Measurements from ENCODE around the gene VPS35L. TPM values are rescaled to one million over a fixed set of nuclear protein-coding genes. Genes with fewer than 3 reads are reported as not detected.
A peak's percentile ranks its signal among the peaks of the same experiment; 100 is the strongest.
"Not testable (repeated sequence)": the region's sequence is repeated elsewhere in the genome, so short reads cannot be mapped to it uniquely, and the experiment has no call there.

Gene VPS35L
- polyA plus RNA-seq, 5 donors, result 50.5 to 56.9 (median 55.9) TPM

GRCh38 chr16:19710991-19711545, 155.6 kb downstream of the VPS35L start:
- DNase-seq, result no peak

GRCh38 chr16:19711643-19712042, 156.1 kb downstream of the VPS35L start:
- DNase-seq, result no peak

GRCh38 chr16:19712418-19713058, 157.0 kb downstream of the VPS35L start:
- no peak for DNase-seq

GRCh38 chr16:19713697-19714096, 158.2 kb downstream of the VPS35L start:
- DNase-seq, result no peak

- DNase-seq, result no peak
Measured at GRCh38 chr16:19715566-19715965, 160.1 kb downstream of the VPS35L start.

GRCh38 chr16:19716183-19716582, 160.7 kb downstream of the VPS35L start:
- no peak for DNase-seq

GRCh38 chr16:19716728-19717127, 161.2 kb downstream of the VPS35L start:
- not testable (repeated sequence) for DNase-seq

- DNase-seq, result no peak
Measured at GRCh38 chr16:19717314-19717713, 161.8 kb downstream of the VPS35L start.

- peak; percentile 88 to 90 for DNase-seq
Measured at GRCh38 chr16:19717741-19718623, 162.5 kb downstream of the VPS35L start, which contains the start of the genes IQCK and KNOP1. Gene IQCK, plus strand, starts transcription at chr16:19718271. Its CDS starts 36 bp downstream, at chr16:19718307. Gene KNOP1, minus strand, starts transcription at chr16:19718227. Its CDS starts 3,192 bp downstream, at chr16:19715035.

GRCh38 chr16:19718624-19718965, 163.1 kb downstream of the VPS35L start:
- DNase-seq, result no peak

GRCh38 chr16:19722269-19722952, 166.9 kb downstream of the VPS35L start:
- DNase-seq, result no peak

- no peak for DNase-seq
Measured at GRCh38 chr16:19722981-19723380, 167.5 kb downstream of the VPS35L start.

- DNase-seq, result no peak
Measured at GRCh38 chr16:19728636-19728965, 173.1 kb downstream of the VPS35L start.

GRCh38 chr16:19733551-19733950, 178.0 kb downstream of the VPS35L start:
- DNase-seq, result no peak

- DNase-seq, result no peak
Measured at GRCh38 chr16:19735074-19735867, 179.8 kb downstream of the VPS35L start.

- DNase-seq, result no peak
Measured at GRCh38 chr16:19737306-19738038, 182.0 kb downstream of the VPS35L start.

- DNase-seq, result no peak
Measured at GRCh38 chr16:19741354-19741753, 185.9 kb downstream of the VPS35L start.

- DNase-seq, result no peak
Measured at GRCh38 chr16:19743816-19744159, 188.3 kb downstream of the VPS35L start.

- DNase-seq, result no peak
Measured at GRCh38 chr16:19744670-19745069, 189.2 kb downstream of the VPS35L start.

GRCh38 chr16:19745286-19746010, 189.9 kb downstream of the VPS35L start:
- no peak for DNase-seq

All from right lung (tissue), 5 donors.